K562 (cell line): ENCODE measurements around the gene ZBP1.

Experiments
- ATF1 ChIP-seq, 2 experiments: fragments of 450-650 bp in 1 of 2; IDR thresholded peaks; 2 replicates each; pipeline ENCODE4 v1.6.1; 2016; ENCODE audit warnings: missing compliant biosample characterization in 1 of 2, missing genetic modification characterization in 1 of 2
- CTCF ChIP-seq, 3 experiments: IDR thresholded peaks in 2 of 3; conservative IDR thresholded peaks in 1 of 3; 2 replicates each; pipeline ENCODE4 v1.5.1; 2011 to 2012; ENCODE audit warnings: low read length in 3 of 3, mild to moderate bottlenecking in 3 of 3, control low read depth in 2 of 3, improper control_type of control experiment in 1 of 3, inconsistent platforms in 1 of 3, low read depth in 1 of 3, mixed read lengths in 1 of 3, moderate library complexity in 1 of 3; ENCODE audit not compliant: insufficient read depth in 2 of 3
- E2F4 ChIP-seq: sonication (generic); formaldehyde crosslinking; IDR thresholded peaks from 2 replicates; pipeline ENCODE4 v1.8.0; 2022; ENCODE audit warnings: mild to moderate bottlenecking, low read depth, missing genetic modification reagents
- MAFF ChIP-seq: IDR thresholded peaks from 2 replicates; pipeline ENCODE4 v1.6.1; 2012; ENCODE audit warnings: low read length, improper control_type of control experiment
- NR2C2 ChIP-seq, 2 experiments: fragments of 200-800 bp in 1 of 2; sonication (Bioruptor generic) in 1 of 2; sonication (generic) in 1 of 2; formaldehyde crosslinking in 1 of 2; IDR thresholded peaks; 2 replicates each; pipeline versions ENCODE4 v1.6.1 to v1.8.0; 2016 to 2022; ENCODE audit warnings: mild to moderate bottlenecking in 1 of 2, missing compliant biosample characterization in 1 of 2, missing genetic modification characterization in 1 of 2, missing genetic modification reagents in 1 of 2
- ZNF124 ChIP-seq: sonication (generic); formaldehyde crosslinking; IDR thresholded peaks from 2 replicates; pipeline ENCODE4 v1.8.1; 2022; ENCODE audit warnings: missing genetic modification reagents
- TF ChIP-seq, protein P1 (sequence below): fragments of 250-450 bp; sonication (Bioruptor Pico); IDR thresholded peaks from 2 replicates; pipeline ENCODE4 v1.5.0; 2020; ENCODE audit warnings: mild to moderate bottlenecking, borderline replicate concordance

DNA sequence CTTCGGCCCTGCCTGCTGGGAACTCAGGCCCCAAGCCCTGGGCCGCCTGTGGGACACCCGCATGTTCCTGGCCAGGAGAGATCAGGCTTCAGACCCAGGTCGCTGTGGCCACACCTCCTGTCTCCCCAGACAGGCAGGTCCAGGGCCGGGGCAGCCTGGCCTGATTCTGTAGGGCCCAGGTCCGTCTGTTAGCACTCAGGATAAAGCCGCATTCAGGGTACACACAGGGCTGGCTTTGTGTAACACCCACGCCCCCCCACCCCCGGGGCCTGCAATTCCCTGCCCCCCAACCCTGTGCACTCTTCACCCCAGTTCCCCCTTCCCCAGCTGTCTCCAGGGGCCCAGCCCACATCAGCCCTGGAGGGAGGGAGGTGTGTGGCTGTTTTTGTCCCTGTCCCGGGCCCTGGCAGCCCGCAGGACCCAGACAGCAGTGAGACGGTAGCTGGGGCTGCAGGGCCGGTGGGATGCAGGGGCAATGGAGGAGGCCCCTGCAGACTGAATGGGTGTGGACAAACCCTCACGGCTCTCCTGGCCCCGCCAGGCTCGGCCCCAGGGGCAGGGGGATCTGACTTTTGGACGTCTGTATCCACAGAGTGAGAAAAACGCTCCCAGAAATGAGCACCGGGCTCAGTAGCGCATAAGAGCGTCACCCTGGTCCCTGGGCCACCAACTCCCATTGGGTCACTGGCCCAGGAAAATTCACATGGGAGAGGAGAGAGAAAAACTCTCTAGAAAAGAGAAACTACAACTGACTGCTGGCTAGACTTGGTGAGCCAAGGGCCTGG, 42.4 kb upstream of the ZBP1 start:
- TF ChIP-seq NR2C2 (CRISPR knock-in tag; IDR thresholded peaks at IDR 0.05) = no peak
- TF ChIP-seq NR2C2 (tag; IDR thresholded peaks at IDR 0.05) = no peak
- no peak for TF ChIP-seq E2F4
- TF ChIP-seq ZNF124 (CRISPR knock-in tag) = no peak
- TF ChIP-seq, protein P1, sequence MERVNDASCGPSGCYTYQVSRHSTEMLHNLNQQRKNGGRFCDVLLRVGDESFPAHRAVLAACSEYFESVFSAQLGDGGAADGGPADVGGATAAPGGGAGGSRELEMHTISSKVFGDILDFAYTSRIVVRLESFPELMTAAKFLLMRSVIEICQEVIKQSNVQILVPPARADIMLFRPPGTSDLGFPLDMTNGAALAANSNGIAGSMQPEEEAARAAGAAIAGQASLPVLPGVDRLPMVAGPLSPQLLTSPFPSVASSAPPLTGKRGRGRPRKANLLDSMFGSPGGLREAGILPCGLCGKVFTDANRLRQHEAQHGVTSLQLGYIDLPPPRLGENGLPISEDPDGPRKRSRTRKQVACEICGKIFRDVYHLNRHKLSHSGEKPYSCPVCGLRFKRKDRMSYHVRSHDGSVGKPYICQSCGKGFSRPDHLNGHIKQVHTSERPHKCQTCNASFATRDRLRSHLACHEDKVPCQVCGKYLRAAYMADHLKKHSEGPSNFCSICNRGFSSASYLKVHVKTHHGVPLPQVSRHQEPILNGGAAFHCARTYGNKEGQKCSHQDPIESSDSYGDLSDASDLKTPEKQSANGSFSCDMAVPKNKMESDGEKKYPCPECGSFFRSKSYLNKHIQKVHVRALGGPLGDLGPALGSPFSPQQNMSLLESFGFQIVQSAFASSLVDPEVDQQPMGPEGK (CRISPR knock-in tag) = no peak
- no peak for TF ChIP-seq MAFF
- no peak for TF ChIP-seq ATF1 (CRISPR knock-in tag; IDR thresholded peaks at IDR 0.05)
- TF ChIP-seq ATF1 (tag; IDR thresholded peaks at IDR 0.05) = no peak
- no peak for TF ChIP-seq CTCF (IDR thresholded peaks at IDR 0.05 in 2 of 3, conservative IDR thresholded peaks at IDR 0.05 in 1 of 3; ENCODE audit: insufficient read depth in 2 of 3, low read depth in 1 of 3, low read length in 3 of 3)
